Brain microvascular endothelial cell (primary cell): ENCODE data around the gene UBN1.

ENCODE experiments used
- DNase-seq: peaks from one replicate; pipeline ENCODE4 v3.0.0-alpha.2; 2020
- H3K27ac ChIP-seq: fragments of 250-450 bp; sonication (Bioruptor Pico); 2 replicates; pipeline ENCODE4 v1.5.1; 2020; ENCODE audit warnings: mild to moderate bottlenecking, moderate library complexity
- H3K27me3 ChIP-seq: fragments of 250-450 bp; sonication (Bioruptor Pico); replicated peaks from 2 replicates; pipeline ENCODE4 v1.5.1; 2020; ENCODE audit warnings: mild to moderate bottlenecking
- H3K36me3 ChIP-seq: fragments of 250-450 bp; sonication (Bioruptor Pico); replicated peaks from 2 replicates; pipeline ENCODE4 v1.5.1; 2020; ENCODE audit warnings: mild to moderate bottlenecking
- H3K4me3 ChIP-seq: 2 replicates; pipeline ENCODE4 v1.5.1; 2011; ENCODE audit warnings: low read depth, mild to moderate bottlenecking, control low read depth, low read length, moderate library complexity
- CTCF ChIP-seq: IDR thresholded peaks from 2 replicates; pipeline ENCODE4 v1.5.1; 2011; ENCODE audit warnings: low read depth, mild to moderate bottlenecking, moderate library complexity, low read length, control low read depth, inconsistent platforms; ENCODE audit errors: missing control alignments
- in situ Hi-C: cut with HindIII; loops from 2 replicates; pipeline ENCODE4 v1.10.0; 2017; ENCODE audit warnings: low sequenced_read_pairs, low pct_ligation_motif_present

Gene UBN1

GRCh38 chr16:4813251-4814003 is 33.9 kb upstream of the UBN1 start:
- no peak overlapping the region for H3K4me3 ChIP-seq
- H3K27me3 ChIP-seq = no peaks in the 10 kb centered on the region
- H3K36me3 ChIP-seq = peaks cover 61% of the 10 kb centered on the region
- no peak overlapping the region for H3K27ac ChIP-seq
- TF ChIP-seq CTCF = no peak
- DNase-seq = no peak
- in situ Hi-C loops = no loop called here

GRCh38 chr16:4814046-4814445 is 33.2 kb upstream of the UBN1 start:
- Histone ChIP-seq H3K4me3 (no peak overlapping the region), H3K27ac (no peak overlapping the region), H3K27me3 (no peaks in the 10 kb centered on the region), H3K36me3 (peaks cover 64% of the 10 kb centered on the region)
- no peak for DNase-seq
- in situ Hi-C loops = no loop called here
- TF ChIP-seq CTCF = no peak

- Histone ChIP-seq H3K36me3 (peaks cover 63% of the 10 kb centered on the region), H3K27me3 (no peaks in the 10 kb centered on the region), H3K27ac (no peak overlapping the region), H3K4me3 (no peak overlapping the region)
- TF ChIP-seq CTCF = no peak
- in situ Hi-C loops = no loop called here
- DNase-seq = no peak
Observed at GRCh38 chr16:4814542-4815173, 32.6 kb upstream of the UBN1 start.

GRCh38 chr16:4820652-4821051 is 26.6 kb upstream of the UBN1 start:
- in situ Hi-C loops = no loop called here
- TF ChIP-seq CTCF = no peak
- H3K36me3 ChIP-seq = peaks cover 65% of the 10 kb centered on the region
- DNase-seq = no peak
- H3K27ac ChIP-seq = no peak overlapping the region
- H3K4me3 ChIP-seq = no peak overlapping the region
- no peaks in the 10 kb centered on the region for H3K27me3 ChIP-seq

GRCh38 chr16:4825196-4825595 is 22.1 kb upstream of the UBN1 start:
- DNase-seq = no peak
- in situ Hi-C loops = no loop called here
- no peaks in the 10 kb centered on the region for H3K27me3 ChIP-seq
- no peak overlapping the region for H3K4me3 ChIP-seq
- no peak overlapping the region for H3K27ac ChIP-seq
- peaks cover 64% of the 10 kb centered on the region for H3K36me3 ChIP-seq
- TF ChIP-seq CTCF = no peak

- H3K36me3 ChIP-seq = peaks cover 73% of the 10 kb centered on the region
- H3K27me3 ChIP-seq = no peaks in the 10 kb centered on the region
- DNase-seq = no peak
- no peak overlapping the region for H3K4me3 ChIP-seq
- H3K27ac ChIP-seq = no peak overlapping the region
- no peak for TF ChIP-seq CTCF
- in situ Hi-C loops = no loop called here
Observed at GRCh38 chr16:4826526-4826925, 20.8 kb upstream of the UBN1 start.
